ENCODE data around the gene ZBTB2. TPM values are rescaled to one million over a fixed set of nuclear protein-coding genes. Genes with fewer than 3 reads are reported as not detected.

The ZBTB2 gene
- polyA plus RNA-seq, 1 of the 3 experiments (the other 2 are of a cell fraction), result 6.7 TPM

- no peak for TF ChIP-seq GATA2 (CRISPR knock-in tag; IDR thresholded peaks at IDR 0.05)
- no peak for TF ChIP-seq FOXJ3 (CRISPR knock-in tag; IDR thresholded peaks at IDR 0.05)
- no peak for TF ChIP-seq TCF12 (IDR thresholded peaks at IDR 0.05)
- TF ChIP-seq SMC3 (IDR thresholded peaks at IDR 0.05; ENCODE audit: low read depth, low read length), result no peak
- no peak for TF ChIP-seq MEF2A (IDR thresholded peaks at IDR 0.05; ENCODE audit: borderline replicate concordance, low read depth)
- no peak for TF ChIP-seq MAX (IDR thresholded peaks at IDR 0.05; ENCODE audit: low read depth)
Measured at GRCh38 chr6:151436802-151437201, 45.4 kb upstream of the ZBTB2 start (continued).

- Histone ChIP-seq H3K4me3 (ENCODE audit: low read depth in 2 of 2, low read length in 1 of 2) (no peak overlapping the region), H3K4me2 (no peak overlapping the region), H3K9ac (no peak overlapping the region), H2AFZ (ENCODE audit: low read depth) (no peak overlapping the region), H3K79me2 (ENCODE audit: insufficient read depth) (peaks cover 77% of the 10 kb centered on the region), H3F3A (replicated peaks; ENCODE audit: insufficient read depth) (peaks cover 5% of the 10 kb centered on the region), H3K36me3 (replicated peaks in 1 of 2; ENCODE audit: control insufficient read depth in 1 of 2, insufficient read depth in 2 of 2, low read length in 1 of 2) (peaks cover 37 to 38% of the 10 kb centered on the region in 2 experiments), H3K9me3 (no peaks in the 10 kb centered on the region), H3K9me2 (no peaks in the 10 kb centered on the region), H3K27ac (ENCODE audit: low read depth in 2 of 2, low read length in 1 of 2) (peak overlapping the region in 1 of 2 experiments; percentile 48; a peak in 1 of 4 replicates), H4K20me1 (ENCODE audit: insufficient read depth) (peaks cover 17% of the 10 kb centered on the region), H3K4me1 (ENCODE audit: control insufficient read depth in 1 of 2, insufficient read depth in 2 of 2, low read depth in 1 of 2, low read length in 1 of 2) (peaks cover 0 to 18% of the 10 kb centered on the region in 2 experiments; a peak in 2 of 4 replicates), H3K27me3 (ENCODE audit: insufficient read depth) (no peaks in the 10 kb centered on the region)
- ChIA-PET CTCF (interaction anchor here (3.6 kb wide), 1 partner anchor 30 kb away, joined by 16 read pairs; no protein-coding TSS in a partner anchor), POLR2A (no interaction called here)
- TF ChIP-seq TCF12 (IDR thresholded peaks at IDR 0.05), result no peak
- TF ChIP-seq CTCF (IDR thresholded peaks at IDR 0.05), result no peak
- TF ChIP-seq RAD21 (IDR thresholded peaks at IDR 0.05; ENCODE audit: low read length), result no peak
- no peak for TF ChIP-seq SMC3 (IDR thresholded peaks at IDR 0.05; ENCODE audit: low read depth, low read length)
- TF ChIP-seq POLR2AphosphoS5 (IDR thresholded peaks at IDR 0.05; ENCODE audit: low read depth, low read length), result no peak
- TF ChIP-seq MEF2A (IDR thresholded peaks at IDR 0.05; ENCODE audit: borderline replicate concordance, low read depth), result no peak
- no peak for TF ChIP-seq SIN3A (IDR thresholded peaks at IDR 0.05; ENCODE audit: borderline replicate concordance, low read depth, low read length)
- no peak for TF ChIP-seq TEAD4 (IDR thresholded peaks at IDR 0.05; ENCODE audit: borderline replicate concordance, insufficient read depth)
- 56% methylated on average over 3 of the region's 3 CpGs for WGBS (ENCODE audit: low lambda C conversion rate)
- DNase-seq, result no peak
Measured at GRCh38 chr6:151436300-151436699, 44.9 kb upstream of the ZBTB2 start.

- Histone ChIP-seq H3F3A (replicated peaks; ENCODE audit: insufficient read depth) (peaks cover 5% of the 10 kb centered on the region), H3K9me3 (no peaks in the 10 kb centered on the region), H3K4me1 (ENCODE audit: control insufficient read depth in 1 of 2, insufficient read depth in 2 of 2, low read depth in 1 of 2, low read length in 1 of 2) (peaks cover 0 to 18% of the 10 kb centered on the region in 2 experiments; a peak in 2 of 4 replicates), H3K79me2 (ENCODE audit: insufficient read depth) (peaks cover 58% of the 10 kb centered on the region), H3K27me3 (ENCODE audit: insufficient read depth) (no peaks in the 10 kb centered on the region), H3K4me2 (no peak overlapping the region), H3K9ac (no peak overlapping the region), H3K4me3 (ENCODE audit: low read depth in 2 of 2, low read length in 1 of 2) (no peak overlapping the region), H3K27ac (ENCODE audit: low read depth in 2 of 2, low read length in 1 of 2) (peak overlapping the region in 1 of 2 experiments; percentile 31; a peak in 1 of 4 replicates), H3K9me2 (no peaks in the 10 kb centered on the region), H2AFZ (ENCODE audit: low read depth) (no peak overlapping the region), H3K36me3 (replicated peaks in 1 of 2; ENCODE audit: control insufficient read depth in 1 of 2, insufficient read depth in 2 of 2, low read length in 1 of 2) (peaks cover 38 to 47% of the 10 kb centered on the region in 2 experiments), H4K20me1 (ENCODE audit: insufficient read depth) (peaks cover 11% of the 10 kb centered on the region; the same call in 1 of the 2 replicates)
- no peak for TF ChIP-seq TCF12 (IDR thresholded peaks at IDR 0.05)
- CTCF ChIA-PET, result interaction anchor here (0.8 to 3.6 kb wide), 2 partner anchors 17 to 28 kb away, joined by 3 to 16 read pairs; partner anchors contain the start of gene RMND1
- no peak for DNase-seq
- WGBS (ENCODE audit: low lambda C conversion rate), result 25% methylated on average over 2 of the region's 2 CpGs
- POLR2A ChIA-PET, result no interaction called here
Measured at GRCh38 chr6:151434369-151434768, 43.0 kb upstream of the ZBTB2 start.

All from SK-N-SH (cell line).